ENCODE data around the gene GPR84. TPM values are rescaled to one million over a fixed set of nuclear protein-coding genes. Genes with fewer than 3 reads are reported as not detected.

The GPR84 gene
- total and polyA plus RNA-seq, 2 of the 13 experiments (the other 11 are each of a cell fraction or from before 2014, with no cell fraction given) = not detected

- H3K27ac ChIP-seq (ENCODE audit: extremely low read length, insufficient read depth, low read length) = no peak overlapping the region
- no TSS peak for BruUV-seq (replicated peaks)
- H3K79me2 ChIP-seq (ENCODE audit: insufficient read depth, low read length) = no peaks in the 10 kb centered on the region
- H3K9me3 ChIP-seq (ENCODE audit: low read length) = no peaks in the 10 kb centered on the region
- H3K27me3 ChIP-seq (ENCODE audit: control insufficient read depth in 1 of 2, insufficient read depth in 2 of 2, low read length in 2 of 2) = peaks cover 0 to 2% of the 10 kb centered on the region in 2 experiments; a peak in 3 of 5 replicates
- H3K4me3 ChIP-seq (replicated peaks in 1 of 3; ENCODE audit: insufficient read depth in 1 of 3, low read depth in 2 of 3, low read length in 3 of 3) = no peak overlapping the region
- DNase-seq (ENCODE audit: low spot score) = no peak
- no peaks in the 10 kb centered on the region for H3K36me3 ChIP-seq (replicated peaks in 1 of 2; ENCODE audit: control insufficient read depth in 1 of 2, insufficient read depth in 2 of 2, low read length in 2 of 2)
- H3K4me1 ChIP-seq (ENCODE audit: insufficient read depth, low read length) = peaks cover 16% of the 10 kb centered on the region
- intact Hi-C loops (cut with micrococcal nuclease; ENCODE audit: unreplicated experiment) (no loop called here), in situ Hi-C loops (cut with HindIII; ENCODE audit: extremely low pct_ligation_motif_present, low pct_unique_long_range_greater_than_20kb) (no loop called here)
- no peak overlapping the region for H2AFZ ChIP-seq (ENCODE audit: low read length)
- WGBS (ENCODE audit: low lambda C conversion rate) = 69% methylated on average over 36 of the region's 51 CpGs
- ATAC-seq = no peak
- no peak overlapping the region for H3K9ac ChIP-seq (ENCODE audit: insufficient read depth, low read depth, low read length)
- ChIA-PET POLR2A (no interaction called here), CTCF (ENCODE audit: low intra/inter-chr PET ratio, low total read pairs) (no interaction called here)
- no peaks in the 10 kb centered on the region for H4K20me1 ChIP-seq (ENCODE audit: insufficient read depth, low read length)
- FAIRE-seq = no peak
- no peak overlapping the region for H3K4me2 ChIP-seq (ENCODE audit: low read depth, low read length)
- TF ChIP-seq LCORL (IDR thresholded peaks at IDR 0.05) (no peak), LCORL (CRISPR knock-in tag; IDR thresholded peaks at IDR 0.05) (no peak), ZNF350 (CRISPR knock-in tag; IDR thresholded peaks at IDR 0.05; ENCODE audit: borderline replicate concordance, low read depth) (no peak), KDM5A (IDR thresholded peaks at IDR 0.05; ENCODE audit: borderline replicate concordance, low read length) (no peak), ZNF672 (CRISPR knock-in tag; IDR thresholded peaks at IDR 0.05) (no peak), KIAA2018 (CRISPR knock-in tag; IDR thresholded peaks at IDR 0.05; ENCODE audit: borderline replicate concordance) (no peak), ELF3 (CRISPR knock-in tag; IDR thresholded peaks at IDR 0.05) (no peak), NFAT5 (CRISPR knock-in tag; IDR thresholded peaks at IDR 0.05) (no peak), ZNF629 (CRISPR knock-in tag; conservative IDR thresholded peaks at IDR 0.05) (no peak), PCBP1 (IDR thresholded peaks at IDR 0.05; ENCODE audit: borderline replicate concordance, low read depth, low read length) (no peak), FOXM1 (CRISPR knock-in tag; IDR thresholded peaks at IDR 0.05) (no peak)
Measured at GRCh38 chr12:54390668-54391551, 26.6 kb upstream of the GPR84 start.
